ENCODE results near the gene COPZ1. TPM values are rescaled to one million over a fixed set of nuclear protein-coding genes. Genes with fewer than 3 reads are reported as not detected.
A peak's percentile ranks its signal among the peaks of the same experiment; 100 is the strongest.

Gene COPZ1
- total RNA-seq, 3 donors from 2014 or later, result 84.0 to 115 (median 104) TPM

- Histone ChIP-seq H3K4me3 (no peak overlapping the region), H3K4me1 (ENCODE audit: low read depth) (no peaks in the 10 kb centered on the region), H3K36me3 (ENCODE audit: low read depth) (no peaks in the 10 kb centered on the region), H3K9me3 (no peaks in the 10 kb centered on the region)
- DNase-seq (no peak), ATAC-seq (no peak)
- no peak for TF ChIP-seq CTCF (IDR thresholded peaks at IDR 0.05)
- intact Hi-C loops (cut with DNase I, micrococcal nuclease), result no loop called here
These were observed 30.3 kb downstream of the COPZ1 start for GRCh38 chr12:54355104-54355815.

GRCh38 chr12:54356228-54356627 lies 31.3 kb downstream of the COPZ1 start:
- H3K9me3 ChIP-seq, result no peaks in the 10 kb centered on the region
- TF ChIP-seq CTCF (IDR thresholded peaks at IDR 0.05), result no peak
- DNase-seq (no peak), ATAC-seq (no peak)
- H3K36me3 ChIP-seq (ENCODE audit: low read depth), result no peaks in the 10 kb centered on the region
- H3K4me3 ChIP-seq, result no peak overlapping the region
- H3K4me1 ChIP-seq (ENCODE audit: low read depth), result no peaks in the 10 kb centered on the region
- intact Hi-C loops (cut with DNase I, micrococcal nuclease), result no loop called here

GRCh38 chr12:54356951-54357356 lies 32.0 kb downstream of the COPZ1 start:
- no peaks in the 10 kb centered on the region for H3K36me3 ChIP-seq (ENCODE audit: low read depth)
- DNase-seq (no peak), ATAC-seq (no peak)
- H3K4me3 ChIP-seq, result no peak overlapping the region
- H3K4me1 ChIP-seq (ENCODE audit: low read depth), result no peaks in the 10 kb centered on the region
- no peaks in the 10 kb centered on the region for H3K9me3 ChIP-seq
- intact Hi-C loops (cut with DNase I, micrococcal nuclease), result no loop called here
- TF ChIP-seq CTCF (IDR thresholded peaks at IDR 0.05), result no peak

- TF ChIP-seq CTCF (IDR thresholded peaks at IDR 0.05), result no peak
- DNase-seq (no peak), ATAC-seq (no peak)
- Histone ChIP-seq H3K9me3 (no peaks in the 10 kb centered on the region), H3K4me1 (ENCODE audit: low read depth) (no peaks in the 10 kb centered on the region), H3K36me3 (ENCODE audit: low read depth) (no peaks in the 10 kb centered on the region), H3K4me3 (no peak overlapping the region)
- intact Hi-C loops (cut with DNase I, micrococcal nuclease), result no loop called here
These were observed 32.7 kb downstream of the COPZ1 start for GRCh38 chr12:54357506-54358190.

GRCh38 chr12:54358191-54358944 lies 33.4 kb downstream of the COPZ1 start:
- Histone ChIP-seq H3K4me1 (ENCODE audit: low read depth) (no peaks in the 10 kb centered on the region), H3K36me3 (ENCODE audit: low read depth) (no peaks in the 10 kb centered on the region), H3K9me3 (no peaks in the 10 kb centered on the region), H3K4me3 (peak overlapping the region; percentile 32)
- intact Hi-C loops (cut with DNase I, micrococcal nuclease), result no loop called here
- ATAC-seq (peak; percentile 4), DNase-seq (no peak)
- TF ChIP-seq CTCF (IDR thresholded peaks at IDR 0.05), result no peak

Measured in mucosa of descending colon (tissue), 3 donors.